CD8-positive, alpha-beta memory T cell (primary cell): ENCODE measurements around the gene WFDC12. TPM values are rescaled to one million over a fixed set of nuclear protein-coding genes. Genes with fewer than 3 reads are reported as not detected.
A peak's percentile ranks its signal among the peaks of the same experiment; 100 is the strongest.
"Not testable (repeated sequence)": the region's sequence is repeated elsewhere in the genome, so short reads cannot be mapped to it uniquely, and the experiment has no call there.

Experiments used
- CTCF ChIA-PET: fragments of 350-600 bp; sonication (Branson Sonifier 250); formaldehyde crosslinking; loops from one replicate; lab custom pipeline; 2021; ENCODE audit warnings: antibody characterized with exemption; lab: Charles Lee
- POLR2A ChIA-PET: fragments of 350-600 bp; sonication (Branson Sonifier 250); formaldehyde crosslinking; loops from one replicate; lab custom pipeline; 2021; ENCODE audit warnings: antibody characterized with exemption; lab: Charles Lee
- DNase-seq, 5 donors: peaks; one replicate each; pipeline versions ENCODE4 v3.0.0 to v3.0.0-alpha.2; 2020 to 2022; ENCODE audit warnings: mixed read lengths in 1 of 5
- H3K27ac ChIP-seq: one replicate; pipeline ENCODE4 v1.7.0; 2013; ENCODE audit warnings: low read depth, mild to moderate bottlenecking, low read length, moderate library complexity
- H3K27me3 ChIP-seq: 2 replicates; pipeline ENCODE4 v1.7.0; 2013; ENCODE audit warnings: low read length, mild to moderate bottlenecking; ENCODE audit not compliant: insufficient read depth, poor library complexity, severe bottlenecking
- H3K36me3 ChIP-seq: 2 replicates; pipeline ENCODE4 v1.7.0; 2013; ENCODE audit warnings: mild to moderate bottlenecking, low read length, moderate library complexity; ENCODE audit not compliant: insufficient read depth
- H3K4me1 ChIP-seq: 2 replicates; pipeline ENCODE4 v1.7.0; 2013; ENCODE audit warnings: mild to moderate bottlenecking, low read length, moderate library complexity; ENCODE audit not compliant: insufficient read depth
- H3K4me3 ChIP-seq: 2 replicates; pipeline ENCODE4 v1.7.0; 2013; ENCODE audit warnings: mild to moderate bottlenecking, low read length
- H3K9me3 ChIP-seq: 2 replicates; pipeline ENCODE4 v1.7.0; 2013; ENCODE audit warnings: mild to moderate bottlenecking, low read length
- H3K27ac Mint-ChIP-seq, 8 donors: one replicate each; pipeline ENCODE4 v1.8.0; 2020 to 2021; ENCODE audit warnings: mixed read lengths in 8 of 8, mild to moderate bottlenecking in 6 of 8, inconsistent platforms in 3 of 8, moderate library complexity in 3 of 8
- H3K27me3 Mint-ChIP-seq, 2 donors: one replicate each; pipeline ENCODE4 v1.8.0; 2020 to 2021; ENCODE audit warnings: mixed read lengths in 2 of 2, mild to moderate bottlenecking in 1 of 2, moderate library complexity in 1 of 2
- H3K36me3 Mint-ChIP-seq, 3 donors: one replicate each; pipeline ENCODE4 v1.8.0; 2020 to 2021; ENCODE audit warnings: mixed read lengths in 3 of 3, inconsistent platforms in 1 of 3, mild to moderate bottlenecking in 1 of 3
- H3K4me1 Mint-ChIP-seq, 3 donors: one replicate each; pipeline ENCODE4 v1.8.0; 2020 to 2021; ENCODE audit warnings: mixed read lengths in 3 of 3, inconsistent platforms in 1 of 3, mild to moderate bottlenecking in 1 of 3
- H3K4me3 Mint-ChIP-seq, 7 donors: one replicate each; pipeline ENCODE4 v1.8.0; 2020 to 2021; ENCODE audit warnings: mixed read lengths in 7 of 7, mild to moderate bottlenecking in 6 of 7, moderate library complexity in 4 of 7, inconsistent platforms in 2 of 7
- H3K9me3 Mint-ChIP-seq, 5 donors: one replicate each; pipeline ENCODE4 v1.8.0; 2020 to 2022; ENCODE audit warnings: mixed read lengths in 5 of 5, mild to moderate bottlenecking in 3 of 5, moderate library complexity in 2 of 5, inconsistent platforms in 1 of 5
- polyA plus RNA-seq: library from polyadenylated mRNA; unstranded; fragments of 300-500 nt; fragmentation: Illumina TruSeq; gene quantifications from one replicate; pipeline ENCODE4 v1.2.3, GENCODE V29; 2021
- total RNA-seq, 2 experiments: library from RNA; stranded (reverse); gene quantifications; one replicate each; pipeline ENCODE4 v1.2.3, GENCODE V29; 2021

Gene WFDC12
- total and polyA plus RNA-seq, 3 experiments from 2014 or later, result not detected

DNA sequence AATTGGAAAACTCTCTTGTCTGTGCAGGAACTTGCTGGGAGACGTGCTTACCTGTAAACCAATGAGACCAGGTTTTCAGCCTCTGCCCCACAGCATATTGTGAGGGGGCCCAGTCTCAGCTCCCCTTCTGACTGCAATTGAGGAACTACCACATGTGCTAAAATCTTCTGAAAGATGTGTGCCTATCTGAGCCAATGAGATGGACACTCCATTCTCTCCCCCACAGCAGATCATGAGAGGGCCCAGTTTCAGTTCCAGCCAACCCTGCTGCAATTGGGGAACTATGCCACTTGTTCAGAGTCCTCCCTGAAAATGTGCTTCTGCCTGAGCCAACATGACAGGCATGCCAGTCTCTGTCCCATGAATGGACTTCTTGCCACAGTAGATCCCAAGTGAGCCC lies 29.5 kb upstream of the WFDC12 start:
- DNase-seq, result no peak
- CTCF ChIA-PET, result no interaction called here
- no peak overlapping the region for H3K27ac ChIP-seq
- Mint-ChIP-seq H3K4me1 (no peaks in the 10 kb centered on the region), H3K9me3 (peaks cover 5 to 17% (median 11%) of the 10 kb centered on the region in 5 donors), H3K27ac (no peak overlapping the region), H3K27me3 (peaks cover 9 to 75% of the 10 kb centered on the region in 2 donors), H3K4me3 (no peak overlapping the region), H3K36me3 (peaks cover 0 to 8% (median 2%) of the 10 kb centered on the region in 3 donors)
- no peaks in the 10 kb centered on the region for H3K27me3 ChIP-seq
- no peaks in the 10 kb centered on the region for H3K9me3 ChIP-seq
- no peaks in the 10 kb centered on the region for H3K36me3 ChIP-seq
- POLR2A ChIA-PET, result no interaction called here
- no peak overlapping the region for H3K4me3 ChIP-seq
- H3K4me1 ChIP-seq, result no peaks in the 10 kb centered on the region

DNA sequence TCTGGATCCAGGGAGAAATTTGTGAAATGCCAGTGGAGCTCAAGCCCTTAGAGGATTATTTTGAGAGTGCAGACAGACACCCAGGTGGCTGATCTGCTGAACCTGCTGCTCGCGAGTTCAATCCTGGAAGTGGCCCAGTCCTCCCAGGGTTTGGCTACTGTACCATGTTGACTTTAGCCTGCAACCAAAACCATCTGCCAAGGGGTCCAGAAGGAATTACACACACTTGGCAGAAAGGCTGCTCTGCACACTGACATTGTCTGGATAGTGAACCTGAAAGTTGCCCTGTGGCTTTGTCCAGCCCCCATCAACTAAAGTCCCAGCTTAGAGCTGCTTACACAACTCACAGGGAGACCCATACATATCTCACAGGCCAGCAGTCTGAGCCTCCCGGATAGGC lies 28.9 kb upstream of the WFDC12 start:
- no peak for DNase-seq
- H3K4me3 Mint-ChIP-seq, result no peak overlapping the region
- Histone ChIP-seq H3K4me3 (no peak overlapping the region), H3K27me3 (no peaks in the 10 kb centered on the region), H3K9me3 (no peaks in the 10 kb centered on the region), H3K4me1 (no peaks in the 10 kb centered on the region), H3K27ac (no peak overlapping the region), H3K36me3 (no peaks in the 10 kb centered on the region)
- H3K36me3 Mint-ChIP-seq, result peaks cover 0 to 3% (median 0%) of the 10 kb centered on the region in 3 donors
- no peaks in the 10 kb centered on the region for H3K4me1 Mint-ChIP-seq
- peaks cover 0 to 11% (median 5%) of the 10 kb centered on the region in 5 donors for H3K9me3 Mint-ChIP-seq
- no peak overlapping the region for H3K27ac Mint-ChIP-seq
- peaks cover 9 to 73% of the 10 kb centered on the region in 2 donors for H3K27me3 Mint-ChIP-seq
- ChIA-PET CTCF (no interaction called here), POLR2A (no interaction called here)

DNA sequence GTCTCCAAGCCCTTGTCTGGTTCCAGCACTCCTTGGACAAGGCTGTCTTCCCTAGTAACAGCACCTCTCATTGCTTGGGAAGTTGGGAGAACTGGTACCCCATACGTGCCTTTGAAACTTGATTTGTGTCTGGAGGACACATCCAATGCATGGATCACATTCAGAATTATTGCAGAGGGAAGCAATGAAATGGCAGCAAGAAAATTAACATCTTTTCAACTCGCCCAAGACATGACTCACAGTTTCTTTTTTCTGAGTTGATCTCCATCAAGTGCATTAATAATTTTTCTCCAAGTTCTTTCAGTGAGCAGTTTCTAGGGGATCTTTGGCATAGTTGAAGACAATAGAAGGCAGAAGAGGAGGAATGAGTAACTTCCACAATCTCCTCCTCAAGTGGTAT lies 28.1 kb upstream of the WFDC12 start:
- DNase-seq, result no peak
- no peak overlapping the region for H3K27ac Mint-ChIP-seq
- ChIA-PET POLR2A (no interaction called here), CTCF (no interaction called here)
- peaks cover 9 to 71% of the 10 kb centered on the region in 2 donors for H3K27me3 Mint-ChIP-seq
- no peaks in the 10 kb centered on the region for H3K4me1 ChIP-seq
- no peak overlapping the region for H3K4me3 ChIP-seq
- H3K4me1 Mint-ChIP-seq, result no peaks in the 10 kb centered on the region
- H3K36me3 Mint-ChIP-seq, result peaks cover 0 to 3% (median 0%) of the 10 kb centered on the region in 3 donors
- H3K4me3 Mint-ChIP-seq, result no peak overlapping the region
- no peak overlapping the region for H3K27ac ChIP-seq
- no peaks in the 10 kb centered on the region for H3K36me3 ChIP-seq
- H3K9me3 Mint-ChIP-seq, result peaks cover 0 to 6% (median 5%) of the 10 kb centered on the region in 5 donors
- H3K27me3 ChIP-seq, result no peaks in the 10 kb centered on the region
- H3K9me3 ChIP-seq, result no peaks in the 10 kb centered on the region

DNA sequence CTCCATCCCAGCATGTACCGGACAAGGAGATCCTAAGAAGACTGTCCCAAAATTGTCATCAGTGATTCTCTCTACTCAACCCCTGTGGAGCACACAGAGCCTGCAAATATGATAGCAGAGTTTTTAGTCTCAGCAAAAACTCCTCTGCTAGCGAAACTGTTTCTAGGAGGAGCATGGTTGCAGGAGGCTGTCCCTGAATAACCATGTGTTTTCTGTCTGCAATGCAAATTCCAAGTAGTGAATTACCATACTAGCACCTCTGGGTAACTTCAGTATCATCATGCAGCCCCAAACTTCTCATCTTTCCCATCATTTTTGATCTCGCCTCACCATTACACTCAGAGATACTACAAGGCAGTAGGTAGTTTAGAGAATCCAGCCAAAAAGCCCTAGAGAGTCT lies 24.8 kb upstream of the WFDC12 start:
- POLR2A ChIA-PET, result no interaction called here
- H3K27ac Mint-ChIP-seq, result no peak overlapping the region
- Histone ChIP-seq H3K36me3 (no peaks in the 10 kb centered on the region), H3K27me3 (no peaks in the 10 kb centered on the region), H3K9me3 (no peaks in the 10 kb centered on the region), H3K27ac (no peak overlapping the region), H3K4me1 (no peaks in the 10 kb centered on the region), H3K4me3 (no peak overlapping the region)
- H3K27me3 Mint-ChIP-seq, result peaks cover 12 to 67% of the 10 kb centered on the region in 2 donors
- no peaks in the 10 kb centered on the region for H3K9me3 Mint-ChIP-seq
- H3K36me3 Mint-ChIP-seq, result no peaks in the 10 kb centered on the region
- CTCF ChIA-PET, result no interaction called here
- H3K4me3 Mint-ChIP-seq, result no peak overlapping the region
- no peaks in the 10 kb centered on the region for H3K4me1 Mint-ChIP-seq
- no peak for DNase-seq

DNA sequence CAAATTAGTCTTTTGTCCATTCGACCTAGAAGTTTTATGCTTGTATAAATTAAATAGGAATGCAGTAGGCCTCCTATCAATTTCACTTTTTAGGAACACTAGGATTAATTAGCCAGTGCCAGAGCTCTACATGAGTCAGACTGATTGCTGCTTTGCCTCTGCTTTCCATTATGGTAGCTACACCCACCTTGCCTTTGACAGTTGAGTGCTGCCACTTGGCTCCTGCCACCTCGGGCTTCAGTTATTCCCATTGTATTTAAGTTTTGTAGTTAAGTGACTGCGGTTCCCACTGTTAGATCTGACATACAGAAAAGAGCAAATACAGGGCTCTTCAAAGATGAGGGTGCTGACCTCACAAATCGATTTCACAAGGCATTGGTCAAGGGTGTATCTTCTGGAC lies 16.6 kb upstream of the WFDC12 start:
- Mint-ChIP-seq H3K27ac (no peak overlapping the region), H3K4me3 (no peak overlapping the region), H3K27me3 (peaks cover 10 to 23% of the 10 kb centered on the region in 2 donors), H3K36me3 (no peaks in the 10 kb centered on the region), H3K9me3 (no peaks in the 10 kb centered on the region), H3K4me1 (no peaks in the 10 kb centered on the region)
- H3K9me3 ChIP-seq, result no peaks in the 10 kb centered on the region
- POLR2A ChIA-PET, result no interaction called here
- H3K4me3 ChIP-seq, result no peak overlapping the region
- no peaks in the 10 kb centered on the region for H3K27me3 ChIP-seq
- H3K27ac ChIP-seq, result no peak overlapping the region
- CTCF ChIA-PET, result no interaction called here
- H3K4me1 ChIP-seq, result no peaks in the 10 kb centered on the region
- no peaks in the 10 kb centered on the region for H3K36me3 ChIP-seq
- DNase-seq, result no peak

DNA sequence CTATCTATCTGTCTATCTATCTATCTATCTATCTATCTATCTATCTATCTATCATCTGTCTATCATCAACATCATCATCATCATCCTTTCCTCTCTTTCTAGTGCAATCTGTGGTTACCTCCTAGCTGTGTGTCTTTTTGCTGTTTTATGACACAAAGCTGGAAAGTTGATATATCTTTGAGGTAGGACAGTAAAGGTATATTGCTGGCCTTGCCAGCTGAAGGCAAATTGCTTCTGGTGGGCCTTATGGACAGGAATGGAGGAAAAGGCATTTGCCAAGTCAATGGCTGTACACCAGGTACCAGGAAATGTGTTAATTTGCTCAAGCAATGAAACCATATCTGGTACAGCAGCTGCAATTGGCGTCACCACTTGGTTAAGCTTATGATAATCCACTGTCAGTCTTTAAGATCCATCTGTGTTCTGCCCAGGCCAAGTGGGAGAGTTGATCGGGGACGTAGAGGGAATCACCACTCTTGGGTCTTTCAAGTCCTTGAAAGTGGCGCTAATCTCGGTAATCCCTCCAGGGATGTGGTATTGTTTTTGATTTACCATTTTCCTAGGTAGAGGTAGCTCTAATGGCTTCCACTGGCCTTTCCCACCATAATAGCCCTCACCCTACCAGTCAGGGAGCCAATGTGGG lies 15.6 kb upstream of the WFDC12 start:
- H3K4me3 Mint-ChIP-seq, H3K27me3 ChIP-seq, H3K4me3 ChIP-seq, CTCF ChIA-PET, H3K4me1 ChIP-seq, DNase-seq, POLR2A ChIA-PET, H3K27ac ChIP-seq, H3K9me3 Mint-ChIP-seq, H3K36me3 ChIP-seq, H3K4me1 Mint-ChIP-seq, H3K36me3 Mint-ChIP-seq, H3K27ac Mint-ChIP-seq, H3K9me3 ChIP-seq: not testable (repeated sequence)
- peaks cover 7 to 24% of the 10 kb centered on the region in 2 donors for H3K27me3 Mint-ChIP-seq

DNA sequence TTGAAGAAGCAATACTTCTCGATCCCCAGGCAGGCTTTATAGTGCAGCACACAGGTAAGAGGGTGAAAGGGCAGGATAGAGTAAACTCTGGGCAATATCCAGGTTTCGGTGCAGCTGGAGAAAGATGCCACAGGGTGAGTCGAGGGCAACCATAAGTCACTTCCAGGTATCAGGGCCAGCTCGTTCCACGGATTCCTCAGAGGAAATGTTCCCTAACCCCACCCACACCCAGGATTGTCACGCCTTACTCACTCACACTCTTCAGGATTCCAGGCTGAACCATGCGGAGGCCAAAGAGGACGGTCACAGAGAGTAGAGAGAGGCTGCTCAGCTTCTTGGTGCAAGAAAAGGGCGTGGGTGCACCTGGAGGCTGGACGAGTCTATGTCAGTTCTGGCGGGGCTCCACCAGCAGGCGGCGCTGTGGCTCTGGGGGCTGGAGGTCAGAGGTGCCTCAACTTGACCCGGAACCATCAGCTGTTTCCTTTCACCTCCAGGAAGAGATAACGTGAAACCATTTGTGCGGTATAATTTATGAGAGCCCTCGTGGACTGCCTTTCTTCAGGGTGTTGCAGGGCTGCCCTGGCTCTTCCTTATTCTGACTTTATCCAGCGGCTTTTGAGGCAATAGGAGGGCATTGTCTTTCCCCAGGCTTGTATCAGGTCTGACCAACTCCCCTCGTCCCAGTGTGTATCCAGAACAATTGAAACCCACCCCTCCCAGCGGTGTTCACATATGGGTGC lies 14.5 kb upstream of the WFDC12 start:
- Histone ChIP-seq H3K4me3 (no peak overlapping the region), H3K4me1 (no peaks in the 10 kb centered on the region), H3K27ac (no peak overlapping the region), H3K9me3 (no peaks in the 10 kb centered on the region), H3K27me3 (no peaks in the 10 kb centered on the region), H3K36me3 (no peaks in the 10 kb centered on the region)
- H3K9me3 Mint-ChIP-seq, result peaks cover 0 to 6% (median 4%) of the 10 kb centered on the region in 5 donors
- peaks cover 7 to 27% of the 10 kb centered on the region in 2 donors for H3K27me3 Mint-ChIP-seq
- H3K4me3 Mint-ChIP-seq, result no peak overlapping the region
- H3K27ac Mint-ChIP-seq, result no peak overlapping the region
- CTCF ChIA-PET, result no interaction called here
- peak in 4 of 5 donors; percentile 3 to 59 (median 20) for DNase-seq
- H3K4me1 Mint-ChIP-seq, result no peaks in the 10 kb centered on the region
- H3K36me3 Mint-ChIP-seq, result no peaks in the 10 kb centered on the region
- POLR2A ChIA-PET, result no interaction called here

DNA sequence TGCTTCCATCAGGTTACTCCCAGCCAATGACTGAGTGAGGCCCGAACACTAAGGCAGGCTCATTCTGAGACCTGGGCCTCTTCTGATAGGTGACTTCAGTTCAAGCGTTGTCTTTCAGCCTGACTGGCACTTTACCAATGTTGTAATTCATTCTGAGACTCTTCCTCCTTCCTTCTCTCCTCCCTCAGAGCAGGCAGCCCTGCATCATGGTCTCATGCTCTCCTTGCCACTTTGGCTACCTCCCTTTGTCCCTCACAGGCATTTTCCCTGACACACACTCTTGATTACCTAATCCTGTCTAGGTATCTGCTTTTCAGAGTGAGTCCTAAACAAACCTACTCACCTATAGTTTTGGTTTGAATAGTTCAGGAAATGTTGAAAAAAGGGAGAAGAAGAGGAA lies 12.6 kb upstream of the WFDC12 start:
- Mint-ChIP-seq H3K9me3 (peaks cover 0 to 6% (median 4%) of the 10 kb centered on the region in 5 donors), H3K4me1 (no peaks in the 10 kb centered on the region), H3K27me3 (peaks cover 9 to 41% of the 10 kb centered on the region in 2 donors), H3K27ac (no peak overlapping the region), H3K4me3 (no peak overlapping the region), H3K36me3 (no peaks in the 10 kb centered on the region)
- ChIA-PET POLR2A (no interaction called here), CTCF (no interaction called here)
- Histone ChIP-seq H3K9me3 (no peaks in the 10 kb centered on the region), H3K36me3 (no peaks in the 10 kb centered on the region), H3K4me3 (no peak overlapping the region), H3K27ac (no peak overlapping the region), H3K27me3 (no peaks in the 10 kb centered on the region), H3K4me1 (no peaks in the 10 kb centered on the region)
- no peak for DNase-seq
